ENCODE results near the gene CIPC.

The CIPC gene

DNA sequence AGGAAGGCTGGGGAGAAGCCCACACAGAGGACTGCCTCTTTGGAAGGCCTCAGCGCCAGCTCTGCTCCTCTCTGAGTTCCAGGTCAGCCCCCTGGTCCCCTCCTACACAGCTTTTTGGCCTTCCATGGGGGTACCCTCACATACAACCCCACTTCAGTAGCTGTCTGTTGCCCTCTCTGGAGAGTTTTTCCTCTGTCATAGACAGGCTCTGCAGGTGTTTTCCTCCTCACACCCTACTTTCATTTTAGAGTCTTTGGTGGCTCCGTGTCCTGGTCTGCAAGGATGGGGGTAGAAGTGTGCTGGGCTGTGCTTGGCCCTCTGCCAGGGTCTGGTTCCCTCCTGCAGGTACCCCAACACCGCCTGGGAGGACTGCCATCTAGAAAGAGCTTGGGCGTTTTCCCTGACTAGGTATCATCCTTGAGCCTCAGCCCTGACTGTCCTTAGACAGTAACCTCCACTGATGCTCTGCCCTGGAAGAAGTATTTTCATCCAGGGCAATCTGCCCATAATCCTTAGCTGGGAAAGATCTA is 28.5 kb downstream of the CIPC start:
- no peak for DNase-seq (ENCODE audit: low read depth)

- no peak for DNase-seq (ENCODE audit: low read depth)
Measured at GRCh38 chr14:77128414-77128891, 30.4 kb downstream of the CIPC start.

- DNase-seq (ENCODE audit: low read depth) = no peak
Measured at GRCh38 chr14:77130386-77130785, 32.3 kb downstream of the CIPC start.

- no peak for DNase-seq (ENCODE audit: low read depth)
Measured at GRCh38 chr14:77131206-77131605, 33.1 kb downstream of the CIPC start.

GRCh38 chr14:77131871-77132486 is 33.9 kb downstream of the CIPC start:
- DNase-seq (ENCODE audit: low read depth) = no peak

- peak; percentile 25 for DNase-seq (ENCODE audit: low read depth)
Measured at GRCh38 chr14:77133720-77134338, 35.8 kb downstream of the CIPC start.

- DNase-seq (ENCODE audit: low read depth) = no peak
Measured at GRCh38 chr14:77139022-77139421, 41.0 kb downstream of the CIPC start.

DNA sequence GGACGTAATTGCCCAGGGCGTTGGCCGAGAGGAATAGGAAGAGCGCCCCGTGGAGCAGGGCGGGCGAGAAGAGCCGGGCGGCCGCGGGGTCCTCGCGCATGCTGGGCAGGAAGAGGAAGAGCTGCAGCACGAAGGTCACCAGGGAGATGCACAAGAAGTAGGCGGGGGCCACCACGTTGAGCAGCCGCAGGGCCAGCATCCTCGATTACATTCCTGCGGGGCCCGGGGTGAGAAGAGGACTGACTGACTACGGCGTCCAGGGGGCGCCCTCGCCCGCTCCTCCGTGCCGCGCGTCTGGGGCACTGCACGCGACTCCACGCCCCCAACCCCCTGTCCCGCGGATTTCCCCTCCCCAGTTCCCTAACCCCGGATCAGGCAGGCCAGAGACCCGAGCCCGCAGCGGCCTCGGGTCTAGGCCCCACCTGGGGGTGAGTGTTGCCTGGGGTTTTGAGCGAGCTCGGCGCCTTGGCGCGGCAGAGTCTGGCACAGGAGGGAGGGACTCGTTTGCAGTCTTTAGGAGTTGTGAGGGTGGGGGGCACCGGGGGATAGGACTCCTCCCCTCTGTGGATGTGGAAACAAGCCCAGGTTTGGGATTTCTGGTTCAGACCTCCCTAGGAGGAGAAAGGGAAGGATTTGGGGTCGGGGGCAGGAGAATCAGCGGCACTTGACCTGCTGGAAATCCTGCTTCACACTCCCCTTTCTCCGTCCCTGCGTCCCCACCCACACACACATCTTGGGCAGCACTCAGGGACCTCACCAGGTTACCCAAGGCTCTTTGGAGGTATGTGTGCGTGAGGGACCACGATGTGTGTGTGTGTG is 41.7 kb downstream of the CIPC start:
- no peak for DNase-seq (ENCODE audit: low read depth)

DNA sequence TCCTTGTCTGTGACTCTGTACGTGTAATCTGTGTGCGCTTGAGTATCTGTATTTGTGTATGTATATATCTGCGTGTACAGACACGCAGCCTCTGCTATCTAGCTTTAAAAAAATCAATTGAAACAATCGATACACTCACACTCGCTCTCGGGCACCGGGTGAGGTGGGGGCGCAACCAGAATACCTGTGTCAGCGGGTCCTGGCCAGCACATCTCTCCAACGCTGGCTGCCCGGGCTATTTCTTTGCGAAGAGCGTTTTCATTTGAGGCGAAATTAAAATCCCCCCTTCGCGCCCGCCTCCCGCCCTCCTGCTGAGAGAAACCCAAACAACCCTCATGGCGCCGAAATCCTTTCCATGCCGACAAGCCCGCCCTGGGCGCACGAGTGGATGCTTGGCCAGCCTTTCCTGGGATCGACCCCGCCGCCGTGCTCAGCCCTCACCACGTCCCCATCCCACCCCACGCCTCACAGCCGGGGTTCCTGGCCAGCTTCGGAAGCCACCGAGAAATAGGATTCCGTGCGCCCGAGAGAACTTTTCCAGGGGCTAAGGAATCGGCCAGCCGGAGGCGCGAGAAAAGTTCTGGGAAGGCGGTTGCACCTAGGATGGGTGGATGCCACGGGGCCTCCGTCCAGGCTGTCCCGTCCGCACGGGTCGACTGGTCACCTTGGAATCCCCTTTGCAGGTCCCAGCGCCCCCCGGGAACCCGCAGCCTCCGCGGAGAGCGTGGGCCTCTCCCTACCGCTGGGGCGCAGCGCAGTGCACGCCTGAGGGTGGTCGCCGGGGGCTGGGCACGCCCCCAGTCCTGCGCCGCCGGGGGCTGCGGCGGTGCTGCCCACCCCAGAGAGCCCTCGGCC is 42.5 kb downstream of the CIPC start:
- DNase-seq (ENCODE audit: low read depth) = no peak

GRCh38 chr14:77141214-77142004 is 43.4 kb downstream of the CIPC start, which contains the start of gene ZDHHC22:
Gene ZDHHC22, minus strand, starts transcription at chr14:77141791. Its CDS starts 2,053 bp downstream, at chr14:77139738.
- DNase-seq (ENCODE audit: low read depth) = no peak

GRCh38 chr14:77142005-77142800 is 44.1 kb downstream of the CIPC start:
- no peak for DNase-seq (ENCODE audit: low read depth)

DNA sequence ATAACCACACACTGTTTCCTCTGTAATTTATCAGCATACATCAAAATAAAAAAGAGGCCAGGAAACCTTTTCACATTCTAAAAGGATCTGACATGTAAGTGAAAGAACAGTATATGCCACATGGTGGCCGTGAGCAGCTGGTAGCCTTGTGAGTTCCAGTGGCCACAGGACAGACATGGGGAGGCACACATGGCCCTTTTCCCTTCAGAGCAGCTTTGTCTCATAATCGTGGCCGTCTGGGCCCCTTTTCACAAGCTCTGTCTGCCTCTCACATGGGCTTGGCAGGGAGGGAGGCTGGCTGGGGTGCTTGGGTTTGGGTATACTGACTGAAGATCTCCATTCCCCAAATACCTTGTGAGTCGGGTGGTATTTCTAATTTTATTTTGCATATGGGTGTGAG is 45.0 kb downstream of the CIPC start:
- DNase-seq (ENCODE audit: low read depth) = no peak

DNA sequence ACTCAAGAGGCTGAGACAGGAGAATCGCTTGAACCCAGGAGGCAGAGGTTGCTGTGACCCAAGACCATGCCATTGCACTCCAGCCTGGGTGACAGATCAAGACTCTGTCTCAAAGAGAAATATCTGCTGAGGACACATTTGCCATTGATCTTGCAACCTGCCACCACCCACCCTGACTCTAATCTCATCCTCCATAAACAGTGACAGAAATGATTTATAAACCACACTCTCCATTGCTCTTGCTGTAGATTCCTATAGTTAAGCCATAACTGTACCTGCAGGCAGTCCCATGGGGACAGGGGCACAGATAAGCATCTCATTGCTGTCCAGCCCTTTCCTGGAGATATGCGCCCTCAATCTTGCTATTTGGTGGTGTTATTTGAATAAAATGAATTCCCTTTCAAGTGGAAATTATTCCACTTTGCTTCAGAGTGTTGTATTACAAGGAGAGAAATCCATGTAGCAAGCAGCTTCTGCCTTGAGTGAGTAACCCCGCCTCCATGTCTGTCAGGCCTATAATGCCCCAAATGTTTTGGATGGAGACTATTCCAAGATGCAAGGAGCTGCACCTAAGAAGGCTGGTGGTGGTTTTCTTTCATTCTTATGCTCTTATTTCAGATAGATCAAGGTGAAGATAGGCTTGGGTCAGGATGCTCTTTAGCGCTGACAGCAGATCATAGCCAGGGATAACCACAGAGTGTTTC is 46.5 kb downstream of the CIPC start:
- DNase-seq (ENCODE audit: low read depth) = no peak

DNA sequence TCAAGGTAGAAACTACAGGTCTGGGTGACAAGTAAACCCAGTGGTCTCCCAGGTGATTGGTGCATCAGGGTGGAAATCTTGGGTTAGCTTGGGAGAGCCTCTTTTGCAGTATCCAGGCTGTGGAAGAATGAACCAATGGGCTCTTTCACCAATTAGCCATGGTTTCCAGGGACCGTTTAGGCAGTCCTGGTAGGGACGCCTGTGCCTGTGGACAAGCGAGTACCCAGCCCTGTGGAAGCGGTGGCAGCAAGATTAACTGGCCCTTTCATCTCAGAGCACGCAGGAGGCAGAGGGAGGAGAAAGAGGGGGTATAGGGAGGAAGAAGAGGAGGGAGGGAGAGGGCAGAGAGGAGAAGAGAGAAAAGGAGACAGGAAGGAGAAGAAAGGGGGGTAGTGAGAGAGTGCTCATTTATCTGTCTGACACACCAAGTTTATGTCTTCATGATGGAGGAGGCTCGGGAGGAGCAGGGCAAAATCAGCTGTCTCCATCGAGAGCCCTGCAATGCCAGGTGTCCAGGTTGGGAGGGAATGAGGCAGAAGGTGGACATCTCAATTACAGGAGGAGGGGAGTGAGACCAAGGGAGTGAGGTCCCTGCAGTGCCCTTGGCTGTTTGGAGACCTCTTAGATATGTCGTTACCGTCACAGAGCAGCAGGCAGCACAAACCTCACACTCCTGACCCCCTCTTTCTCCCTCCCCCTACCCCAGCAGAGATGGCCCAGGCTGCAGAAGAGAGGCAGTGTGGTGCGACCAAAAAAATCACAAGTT is 48.1 kb downstream of the CIPC start:
- DNase-seq (ENCODE audit: low read depth) = no peak

DNA sequence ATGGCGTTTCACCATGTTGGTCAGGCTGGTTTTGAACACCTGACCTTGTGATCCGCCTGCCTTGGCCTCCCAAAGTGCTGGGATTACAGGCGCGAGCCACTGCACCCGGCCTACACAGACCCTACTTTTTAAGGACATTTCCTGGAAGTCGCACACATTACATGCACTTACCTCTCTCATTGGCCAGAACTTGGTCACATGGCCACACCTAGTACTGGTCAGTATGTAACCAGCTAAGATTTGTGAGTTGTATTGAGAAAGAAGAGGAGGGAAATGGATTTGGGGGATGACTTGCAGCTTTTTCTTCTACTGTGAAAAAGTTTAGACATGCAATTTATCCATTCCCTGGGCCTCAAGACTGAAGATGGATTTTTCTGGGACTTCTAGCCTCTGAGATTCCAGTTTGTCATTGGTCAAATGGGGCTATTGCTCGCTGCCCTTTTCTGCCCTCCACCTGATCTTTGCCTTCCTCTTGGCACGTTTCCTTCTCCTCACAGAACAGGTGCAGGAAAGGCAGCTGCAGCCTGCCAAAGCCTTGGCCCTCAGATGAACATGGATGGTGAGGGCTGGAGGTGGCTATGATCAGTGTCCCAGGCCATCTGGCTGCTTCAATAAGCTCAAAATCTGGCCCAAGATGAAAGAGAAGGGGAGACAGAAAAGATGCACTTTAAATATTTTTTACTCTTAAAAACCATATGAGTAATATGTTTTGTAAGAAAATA is 50.6 kb downstream of the CIPC start:
- DNase-seq (ENCODE audit: low read depth) = no peak

GRCh38 chr14:77151245-77151644 is 53.2 kb downstream of the CIPC start:
- DNase-seq (ENCODE audit: low read depth) = no peak

DNA sequence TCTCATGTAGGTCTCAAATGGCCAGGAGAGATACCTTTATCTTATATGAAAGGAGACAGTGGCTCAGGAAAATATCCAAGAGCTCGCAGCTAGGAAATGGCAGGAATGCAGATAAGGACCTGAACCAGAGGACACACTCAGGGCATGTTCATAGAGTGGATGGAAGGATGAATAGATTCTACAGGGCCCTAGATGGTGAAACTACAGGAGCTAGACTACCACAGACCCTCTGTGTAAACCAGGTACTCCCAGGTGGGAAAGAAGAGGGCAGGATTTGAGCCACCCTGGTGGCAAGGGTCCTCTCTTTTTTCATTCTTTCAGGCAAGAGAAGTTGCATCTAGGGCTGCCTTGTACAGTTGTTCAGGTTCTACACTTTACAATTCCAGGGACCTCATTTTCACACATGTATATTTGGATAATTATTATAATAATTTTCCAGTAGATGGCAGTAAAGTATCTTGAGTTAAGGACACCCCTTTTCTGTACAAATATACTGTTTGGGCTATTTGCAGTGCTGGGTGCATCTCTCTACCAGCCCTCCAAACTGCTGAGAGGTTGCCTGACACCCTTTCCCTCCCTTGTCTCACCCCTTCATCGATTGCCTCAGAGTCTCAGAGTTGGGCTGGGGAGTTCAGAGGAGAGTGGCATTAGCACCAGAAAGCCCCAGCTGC is 54.0 kb downstream of the CIPC start:
- no peak for DNase-seq (ENCODE audit: low read depth)
